ENCODE results near the gene CAPN5. TPM values are rescaled to one million over a fixed set of nuclear protein-coding genes. Genes with fewer than 3 reads are reported as not detected.

CAPN5 gene
- total RNA-seq, 1 donor from 2014 or later: 6.5 TPM

DNA sequence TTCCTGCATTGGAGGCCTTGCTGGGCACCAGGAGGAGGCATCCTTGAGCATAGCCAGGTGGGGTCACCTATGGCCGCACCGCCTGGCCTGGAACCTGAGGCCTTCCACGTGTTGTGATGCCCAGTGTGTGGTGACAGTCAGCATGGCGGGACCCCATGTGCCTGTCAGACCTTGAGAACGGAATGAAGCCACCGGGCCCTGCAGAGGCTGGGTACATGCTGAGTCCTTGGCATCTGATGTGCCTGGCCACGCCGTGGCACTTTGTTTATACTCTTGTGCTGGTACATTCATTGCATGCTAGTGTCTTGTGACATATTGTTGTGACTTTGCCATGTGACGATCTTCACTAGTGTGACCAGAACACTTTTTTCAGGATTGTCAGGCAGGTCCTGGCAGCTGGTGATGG, 52.8 kb downstream of the CAPN5 start:
- no peak for ATAC-seq
- Histone ChIP-seq H3K27me3 (no peaks in the 10 kb centered on the region), H3K36me3 (peaks cover 8% of the 10 kb centered on the region), H3K4me3 (no peak overlapping the region), H3K27ac (no peak overlapping the region), H3K4me1 (no peaks in the 10 kb centered on the region), H3K9me3 (no peaks in the 10 kb centered on the region)
- DNase-seq: no peak
- TF ChIP-seq, protein P1, sequence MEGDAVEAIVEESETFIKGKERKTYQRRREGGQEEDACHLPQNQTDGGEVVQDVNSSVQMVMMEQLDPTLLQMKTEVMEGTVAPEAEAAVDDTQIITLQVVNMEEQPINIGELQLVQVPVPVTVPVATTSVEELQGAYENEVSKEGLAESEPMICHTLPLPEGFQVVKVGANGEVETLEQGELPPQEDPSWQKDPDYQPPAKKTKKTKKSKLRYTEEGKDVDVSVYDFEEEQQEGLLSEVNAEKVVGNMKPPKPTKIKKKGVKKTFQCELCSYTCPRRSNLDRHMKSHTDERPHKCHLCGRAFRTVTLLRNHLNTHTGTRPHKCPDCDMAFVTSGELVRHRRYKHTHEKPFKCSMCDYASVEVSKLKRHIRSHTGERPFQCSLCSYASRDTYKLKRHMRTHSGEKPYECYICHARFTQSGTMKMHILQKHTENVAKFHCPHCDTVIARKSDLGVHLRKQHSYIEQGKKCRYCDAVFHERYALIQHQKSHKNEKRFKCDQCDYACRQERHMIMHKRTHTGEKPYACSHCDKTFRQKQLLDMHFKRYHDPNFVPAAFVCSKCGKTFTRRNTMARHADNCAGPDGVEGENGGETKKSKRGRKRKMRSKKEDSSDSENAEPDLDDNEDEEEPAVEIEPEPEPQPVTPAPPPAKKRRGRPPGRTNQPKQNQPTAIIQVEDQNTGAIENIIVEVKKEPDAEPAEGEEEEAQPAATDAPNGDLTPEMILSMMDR (IDR thresholded peaks at IDR 0.05): no peak
- intact Hi-C loops (cut with DNase I): no loop called here

DNA sequence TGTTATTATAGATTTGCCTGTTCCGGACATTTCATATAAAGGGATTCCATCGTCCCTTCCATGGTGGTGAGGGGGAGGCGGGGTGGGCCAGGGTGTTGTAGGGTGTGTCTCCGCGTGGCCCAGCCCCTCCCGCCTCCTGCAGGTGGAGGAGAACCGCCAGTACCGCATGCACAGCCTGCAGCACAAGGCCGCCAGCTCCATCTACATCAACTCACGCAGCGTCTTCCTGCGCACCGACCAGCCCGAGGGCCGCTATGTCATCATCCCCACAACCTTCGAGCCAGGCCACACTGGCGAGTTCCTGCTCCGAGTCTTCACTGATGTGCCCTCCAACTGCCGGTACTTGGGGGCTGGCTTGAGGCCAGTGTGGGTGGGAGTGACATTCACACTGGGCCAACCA, 53.8 kb downstream of the CAPN5 start:
- Histone ChIP-seq H3K27ac (no peak overlapping the region), H3K36me3 (peaks cover 8% of the 10 kb centered on the region), H3K4me1 (no peaks in the 10 kb centered on the region), H3K27me3 (no peaks in the 10 kb centered on the region), H3K4me3 (no peak overlapping the region), H3K9me3 (no peaks in the 10 kb centered on the region)
- TF ChIP-seq, protein P1 (IDR thresholded peaks at IDR 0.05): no peak
- DNase-seq: no peak
- ATAC-seq: no peak
- intact Hi-C loops (cut with DNase I): no loop called here

DNA sequence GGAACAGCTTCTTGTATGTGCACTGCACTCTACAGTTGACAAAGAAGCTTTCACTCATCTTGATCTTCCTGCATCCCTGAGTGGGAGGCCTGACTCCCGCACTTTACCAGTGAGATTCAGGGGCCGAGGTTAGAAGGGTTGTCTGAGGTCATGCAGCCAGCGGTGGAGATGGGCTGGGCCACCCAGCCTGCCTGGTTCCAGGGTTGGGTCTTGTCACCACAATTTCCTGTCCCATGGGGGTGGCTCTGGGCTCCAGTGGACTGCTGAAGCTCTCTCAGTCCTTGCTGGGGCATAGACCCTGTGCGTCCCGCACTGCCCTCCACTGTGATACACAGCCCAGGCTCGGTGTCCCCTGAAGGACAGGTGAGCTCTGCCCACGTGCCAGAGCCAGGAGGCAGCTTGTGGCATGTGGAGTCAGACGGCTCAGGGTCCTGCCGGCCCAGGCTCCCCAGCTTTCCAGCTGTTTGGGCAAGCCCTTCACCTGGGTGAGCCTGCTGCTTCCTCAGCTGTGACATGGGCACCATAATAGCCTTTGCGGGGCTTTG, 54.4 kb downstream of the CAPN5 start:
- ATAC-seq: no peak
- intact Hi-C loops (cut with DNase I): no loop called here
- no peaks in the 10 kb centered on the region for H3K9me3 ChIP-seq
- no peak for DNase-seq
- H3K27me3 ChIP-seq: no peaks in the 10 kb centered on the region
- TF ChIP-seq, protein P1 (IDR thresholded peaks at IDR 0.05): no peak
- no peak overlapping the region for H3K27ac ChIP-seq
- H3K4me3 ChIP-seq: no peak overlapping the region
- H3K36me3 ChIP-seq: peaks cover 8% of the 10 kb centered on the region
- H3K4me1 ChIP-seq: no peaks in the 10 kb centered on the region

DNA sequence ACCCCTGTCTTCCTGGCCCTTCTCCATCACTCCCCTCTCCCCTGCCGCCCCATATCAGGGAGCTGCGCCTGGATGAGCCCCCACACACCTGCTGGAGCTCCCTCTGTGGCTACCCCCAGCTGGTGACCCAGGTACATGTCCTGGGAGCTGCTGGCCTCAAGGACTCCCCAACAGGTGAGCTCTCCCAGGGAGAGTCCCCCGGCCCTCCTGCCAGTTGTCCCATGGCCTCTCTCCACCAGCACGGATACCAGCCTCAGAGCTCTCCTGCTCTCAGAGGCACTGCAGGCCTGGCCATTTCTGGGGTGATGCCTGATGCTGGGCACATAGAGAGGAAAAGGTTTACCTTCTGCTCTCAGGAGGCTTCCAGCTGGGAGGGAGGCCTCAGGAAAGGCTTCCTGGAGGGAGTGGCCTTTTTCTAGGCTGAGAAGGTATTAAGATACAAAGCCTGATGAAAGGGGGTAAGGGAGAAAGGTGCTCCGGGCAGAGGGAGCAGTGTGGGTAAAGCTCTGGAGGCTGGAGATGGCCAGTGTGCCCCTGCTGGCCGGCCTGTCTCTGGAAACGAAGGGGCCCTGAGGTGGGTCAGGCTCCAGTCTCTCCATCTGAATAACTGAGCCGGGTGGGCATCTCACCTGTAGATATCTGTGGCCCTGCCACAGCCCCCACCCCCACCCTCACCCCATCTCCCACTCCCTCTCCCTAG, 55.3 kb downstream of the CAPN5 start:
- peaks cover 8% of the 10 kb centered on the region for H3K36me3 ChIP-seq
- TF ChIP-seq, protein P1 (IDR thresholded peaks at IDR 0.05): no peak
- intact Hi-C loops (cut with DNase I): no loop called here

DNA sequence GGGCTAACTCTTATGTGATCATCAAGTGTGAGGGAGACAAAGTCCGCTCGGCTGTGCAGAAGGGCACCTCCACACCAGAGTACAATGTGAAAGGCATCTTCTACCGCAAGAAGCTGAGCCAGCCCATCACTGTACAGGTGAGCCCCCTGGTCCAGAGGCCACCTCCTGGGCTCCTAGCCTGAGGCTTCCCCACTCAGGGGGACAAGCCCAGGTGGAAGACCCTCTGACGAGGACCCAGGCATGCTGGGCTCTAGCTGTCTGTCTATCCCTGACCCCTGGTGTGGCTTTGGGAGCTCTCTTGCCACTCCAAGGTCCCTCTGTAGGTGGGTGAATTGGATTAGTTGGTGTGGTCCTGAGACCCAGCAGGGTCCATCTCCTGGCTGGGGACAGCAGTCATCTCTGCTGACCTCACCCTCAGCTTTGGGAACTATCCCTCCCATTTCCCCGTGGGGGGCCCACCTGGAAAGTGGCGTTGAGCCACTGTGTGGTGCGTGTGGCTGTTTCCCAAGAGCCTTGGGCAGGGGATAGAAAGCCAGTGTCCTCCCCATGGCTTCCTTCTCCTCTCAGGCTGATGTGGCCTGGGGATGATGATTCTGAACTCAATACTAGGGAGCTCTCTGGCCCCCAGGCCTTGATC, 55.9 kb downstream of the CAPN5 start:
- Histone ChIP-seq H3K36me3 (peaks cover 8% of the 10 kb centered on the region), H3K9me3 (no peaks in the 10 kb centered on the region)

More for the DNA sequence above, 55.3 kb downstream of the CAPN5 start:
- Histone ChIP-seq H3K27me3 (no peaks in the 10 kb centered on the region), H3K9me3 (no peaks in the 10 kb centered on the region), H3K27ac (no peak overlapping the region), H3K4me1 (peaks cover 2% of the 10 kb centered on the region), H3K4me3 (no peak overlapping the region)
- ATAC-seq: no peak
- DNase-seq: no peak

More for the DNA sequence above, 55.9 kb downstream of the CAPN5 start:
- intact Hi-C loops (cut with DNase I): no loop called here
- ATAC-seq (no peak), DNase-seq (no peak)
- H3K4me3 ChIP-seq: no peak overlapping the region
- no peak overlapping the region for H3K27ac ChIP-seq
- H3K4me1 ChIP-seq: peaks cover 9% of the 10 kb centered on the region
- H3K27me3 ChIP-seq: no peaks in the 10 kb centered on the region
- TF ChIP-seq, protein P1 (IDR thresholded peaks at IDR 0.05): no peak
